Measurements from ENCODE around the gene ATP23. TPM values are rescaled to one million over a fixed set of nuclear protein-coding genes. Genes with fewer than 3 reads are reported as not detected.

Gene ATP23
- total RNA-seq, 6 experiments from 2014 or later, result 2.2 to 7.9 (median 3.5) TPM

DNA sequence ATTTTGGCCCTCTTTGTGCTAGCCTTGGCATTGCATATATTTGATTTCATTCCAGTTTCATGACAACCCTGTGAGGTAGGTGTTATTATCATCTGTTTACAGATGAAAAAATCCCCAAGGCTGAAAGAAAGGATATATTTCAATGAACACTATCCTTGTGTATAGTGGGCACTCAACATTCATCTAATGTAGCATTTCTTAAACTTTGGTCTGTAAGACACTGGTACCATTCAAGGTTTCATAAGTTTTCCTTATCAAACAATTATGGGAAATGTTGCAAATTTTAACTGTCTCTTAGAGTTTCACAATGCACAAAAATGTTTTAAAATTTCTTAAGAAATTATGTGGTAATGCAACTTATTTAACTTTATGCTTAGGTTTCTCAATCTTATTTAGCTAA lies 44.3 kb downstream of the ATP23 start:
- Histone ChIP-seq H3K9me3 (peaks cover 0 to 6% (median 0%) of the 10 kb centered on the region in 4 donors), H3K36me3 (no peaks in the 10 kb centered on the region), H3K27ac (no peak overlapping the region), H3K4me3 (no peak overlapping the region), H3K27me3 (no peaks in the 10 kb centered on the region), H3K4me1 (no peaks in the 10 kb centered on the region)
- TF ChIP-seq, protein P1, sequence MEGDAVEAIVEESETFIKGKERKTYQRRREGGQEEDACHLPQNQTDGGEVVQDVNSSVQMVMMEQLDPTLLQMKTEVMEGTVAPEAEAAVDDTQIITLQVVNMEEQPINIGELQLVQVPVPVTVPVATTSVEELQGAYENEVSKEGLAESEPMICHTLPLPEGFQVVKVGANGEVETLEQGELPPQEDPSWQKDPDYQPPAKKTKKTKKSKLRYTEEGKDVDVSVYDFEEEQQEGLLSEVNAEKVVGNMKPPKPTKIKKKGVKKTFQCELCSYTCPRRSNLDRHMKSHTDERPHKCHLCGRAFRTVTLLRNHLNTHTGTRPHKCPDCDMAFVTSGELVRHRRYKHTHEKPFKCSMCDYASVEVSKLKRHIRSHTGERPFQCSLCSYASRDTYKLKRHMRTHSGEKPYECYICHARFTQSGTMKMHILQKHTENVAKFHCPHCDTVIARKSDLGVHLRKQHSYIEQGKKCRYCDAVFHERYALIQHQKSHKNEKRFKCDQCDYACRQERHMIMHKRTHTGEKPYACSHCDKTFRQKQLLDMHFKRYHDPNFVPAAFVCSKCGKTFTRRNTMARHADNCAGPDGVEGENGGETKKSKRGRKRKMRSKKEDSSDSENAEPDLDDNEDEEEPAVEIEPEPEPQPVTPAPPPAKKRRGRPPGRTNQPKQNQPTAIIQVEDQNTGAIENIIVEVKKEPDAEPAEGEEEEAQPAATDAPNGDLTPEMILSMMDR (IDR thresholded peaks at IDR 0.05), result no peak
- no peak for TF ChIP-seq POLR2A (IDR thresholded peaks at IDR 0.05)
- DNase-seq (no peak), ATAC-seq (no peak)
- intact Hi-C loops (cut with DNase I), result no loop called here

DNA sequence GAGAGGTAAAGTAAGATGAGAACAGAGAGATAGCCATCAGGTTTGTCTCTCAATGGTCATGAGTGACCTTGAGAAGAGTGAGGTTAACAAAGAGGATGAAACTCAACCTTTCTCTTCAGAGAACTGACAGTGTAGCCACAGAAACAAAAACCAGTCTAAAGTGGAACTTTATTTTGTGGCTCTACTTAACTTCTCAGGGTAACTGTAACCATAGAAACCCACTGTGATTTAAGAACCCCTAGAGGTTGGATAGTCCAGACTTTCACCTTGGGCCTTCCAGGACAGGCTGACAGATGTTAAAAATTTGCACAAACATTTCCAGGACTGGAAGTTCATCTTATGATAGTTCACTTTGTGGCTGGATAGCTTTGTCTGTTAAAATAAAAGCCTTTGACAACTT lies 48.5 kb downstream of the ATP23 start:
- no peak for DNase-seq
- H3K9me3 ChIP-seq, result no peaks in the 10 kb centered on the region
- H3K27me3 ChIP-seq, result no peaks in the 10 kb centered on the region
- no peak for ATAC-seq
- TF ChIP-seq, protein P1 (IDR thresholded peaks at IDR 0.05), result no peak
- no peak for TF ChIP-seq POLR2A (IDR thresholded peaks at IDR 0.05)
- H3K4me3 ChIP-seq, result no peak overlapping the region
- intact Hi-C loops (cut with DNase I), result no loop called here
- no peak overlapping the region for H3K27ac ChIP-seq
- no peaks in the 10 kb centered on the region for H3K4me1 ChIP-seq
- no peaks in the 10 kb centered on the region for H3K36me3 ChIP-seq

GRCh38 chr12:57990241-57990883 lies 49.0 kb downstream of the ATP23 start:
- DNase-seq, result no peak
- no peak for TF ChIP-seq POLR2A (IDR thresholded peaks at IDR 0.05)
- TF ChIP-seq, protein P1 (IDR thresholded peaks at IDR 0.05), result no peak
- Histone ChIP-seq H3K36me3 (no peaks in the 10 kb centered on the region), H3K27me3 (no peaks in the 10 kb centered on the region), H3K4me3 (no peak overlapping the region), H3K9me3 (no peaks in the 10 kb centered on the region), H3K4me1 (no peaks in the 10 kb centered on the region), H3K27ac (no peak overlapping the region)
- intact Hi-C loops (cut with DNase I), result no loop called here
- 82% methylated on average over 2 of the region's 6 CpGs for WGBS (ENCODE audit: insufficient coverage, low coverage, low lambda C conversion rate, missing lambda C conversion rate)
- no peak for ATAC-seq

DNA sequence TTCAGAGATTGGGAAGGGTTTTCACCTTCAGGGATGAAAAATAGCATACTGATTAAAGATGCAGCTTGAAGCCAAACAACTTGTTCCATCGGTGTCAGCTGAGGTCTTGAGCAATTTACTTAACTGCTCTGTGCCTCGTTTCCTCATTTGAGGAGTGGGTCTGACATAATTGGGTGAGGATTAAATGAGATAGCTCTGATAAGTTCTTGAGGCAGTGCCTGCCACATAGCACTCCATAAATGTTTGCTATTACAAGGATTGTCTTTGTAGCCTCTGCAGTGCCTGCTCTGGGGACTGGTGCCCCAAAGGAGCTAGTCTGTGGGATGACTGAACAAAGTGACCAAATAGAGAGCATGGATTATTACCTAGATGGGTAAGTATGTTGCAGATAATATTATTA lies 50.6 kb downstream of the ATP23 start:
- Histone ChIP-seq H3K27ac (no peak overlapping the region), H3K27me3 (no peaks in the 10 kb centered on the region), H3K9me3 (no peaks in the 10 kb centered on the region), H3K4me1 (no peaks in the 10 kb centered on the region), H3K4me3 (no peak overlapping the region), H3K36me3 (no peaks in the 10 kb centered on the region)
- 38% methylated on average over 2 of the region's 2 CpGs for WGBS (ENCODE audit: insufficient coverage, low coverage, low lambda C conversion rate, missing lambda C conversion rate)
- DNase-seq, result no peak
- intact Hi-C loops (cut with DNase I), result no loop called here
- TF ChIP-seq POLR2A (IDR thresholded peaks at IDR 0.05), result no peak
- TF ChIP-seq, protein P1 (IDR thresholded peaks at IDR 0.05), result no peak
- ATAC-seq, result no peak

GRCh38 chr12:57993030-57993429 lies 51.7 kb downstream of the ATP23 start:
- intact Hi-C loops (cut with DNase I), result no loop called here
- no peak overlapping the region for H3K27ac ChIP-seq
- no peaks in the 10 kb centered on the region for H3K9me3 ChIP-seq
- no peak for DNase-seq
- 53% methylated on average over 1 of the region's 1 CpG for WGBS (ENCODE audit: insufficient coverage, low coverage, low lambda C conversion rate, missing lambda C conversion rate)
- H3K4me1 ChIP-seq, result no peaks in the 10 kb centered on the region
- no peaks in the 10 kb centered on the region for H3K27me3 ChIP-seq
- TF ChIP-seq, protein P1 (IDR thresholded peaks at IDR 0.05), result no peak
- TF ChIP-seq POLR2A (IDR thresholded peaks at IDR 0.05), result no peak
- H3K36me3 ChIP-seq, result no peaks in the 10 kb centered on the region
- ATAC-seq, result no peak
- H3K4me3 ChIP-seq, result no peak overlapping the region

All from right lobe of liver (tissue), 6 donors.